ENCODE measurements around the gene MACO1.

MACO1 gene

GRCh38 chr1:25433389-25434186 is 2.9 kb downstream of the MACO1 start:
- TF ChIP-seq USF1 (IDR thresholded peaks at IDR 0.05) (no peak), FOXM1 (IDR thresholded peaks at IDR 0.05; ENCODE audit: borderline replicate concordance, low read depth) (no peak), REST (IDR thresholded peaks at IDR 0.05; ENCODE audit: low read depth) (no peak), RAD21 (IDR thresholded peaks at IDR 0.05; ENCODE audit: low read depth) (no peak), YY1 (IDR thresholded peaks at IDR 0.05; ENCODE audit: low read depth) (no peak), TAF1 (IDR thresholded peaks at IDR 0.05; ENCODE audit: low read depth) (no peak), ZBTB7A (IDR thresholded peaks at IDR 0.05; ENCODE audit: low read depth) (no peak), NFIC (IDR thresholded peaks at IDR 0.05) (no peak), CEBPB (IDR thresholded peaks at IDR 0.05) (no peak), CREB1 (IDR thresholded peaks at IDR 0.05; ENCODE audit: low read depth) (no peak), TCF12 (IDR thresholded peaks at IDR 0.05; ENCODE audit: low read depth) (no peak), TEAD4 (IDR thresholded peaks at IDR 0.05) (no peak), MAX (IDR thresholded peaks at IDR 0.05) (no peak), EP300 (IDR thresholded peaks at IDR 0.05; ENCODE audit: borderline replicate concordance) (no peak), EGR1 (IDR thresholded peaks at IDR 0.05) (no peak)

- TF ChIP-seq CREB1 (IDR thresholded peaks at IDR 0.05; ENCODE audit: low read depth) (no peak), EP300 (IDR thresholded peaks at IDR 0.05; ENCODE audit: borderline replicate concordance) (no peak), CEBPB (IDR thresholded peaks at IDR 0.05) (no peak), ZBTB7A (IDR thresholded peaks at IDR 0.05; ENCODE audit: low read depth) (no peak), EGR1 (IDR thresholded peaks at IDR 0.05) (no peak)
These were observed 4.9 kb downstream of the MACO1 start for GRCh38 chr1:25435397-25436108.

- TF ChIP-seq USF1 (IDR thresholded peaks at IDR 0.05) (no peak), RAD21 (IDR thresholded peaks at IDR 0.05; ENCODE audit: low read depth) (no peak), FOXM1 (IDR thresholded peaks at IDR 0.05; ENCODE audit: borderline replicate concordance, low read depth) (no peak), EP300 (IDR thresholded peaks at IDR 0.05; ENCODE audit: borderline replicate concordance) (no peak), YY1 (IDR thresholded peaks at IDR 0.05; ENCODE audit: low read depth) (no peak), ZBTB7A (IDR thresholded peaks at IDR 0.05; ENCODE audit: low read depth) (no peak), TAF1 (IDR thresholded peaks at IDR 0.05; ENCODE audit: low read depth) (no peak), EGR1 (IDR thresholded peaks at IDR 0.05) (no peak), CREB1 (IDR thresholded peaks at IDR 0.05; ENCODE audit: low read depth) (no peak), MAX (IDR thresholded peaks at IDR 0.05) (no peak), REST (IDR thresholded peaks at IDR 0.05; ENCODE audit: low read depth) (no peak), TCF12 (IDR thresholded peaks at IDR 0.05; ENCODE audit: low read depth) (no peak), TEAD4 (IDR thresholded peaks at IDR 0.05) (no peak), CEBPB (IDR thresholded peaks at IDR 0.05) (no peak), NFIC (IDR thresholded peaks at IDR 0.05) (no peak)
These were observed 7.0 kb downstream of the MACO1 start for GRCh38 chr1:25437672-25438071.

GRCh38 chr1:25439287-25439686 is 8.6 kb downstream of the MACO1 start:
- no peak for TF ChIP-seq NFIC (IDR thresholded peaks at IDR 0.05)
- no peak for TF ChIP-seq REST (IDR thresholded peaks at IDR 0.05; ENCODE audit: low read depth)
- TF ChIP-seq TCF12 (IDR thresholded peaks at IDR 0.05; ENCODE audit: low read depth): no peak
- no peak for TF ChIP-seq EP300 (IDR thresholded peaks at IDR 0.05; ENCODE audit: borderline replicate concordance)
- no peak for TF ChIP-seq MAX (IDR thresholded peaks at IDR 0.05)
- TF ChIP-seq TEAD4 (IDR thresholded peaks at IDR 0.05): no peak
- no peak for TF ChIP-seq YY1 (IDR thresholded peaks at IDR 0.05; ENCODE audit: low read depth)
- TF ChIP-seq ZBTB7A (IDR thresholded peaks at IDR 0.05; ENCODE audit: low read depth): no peak
- TF ChIP-seq RAD21 (IDR thresholded peaks at IDR 0.05; ENCODE audit: low read depth): no peak
- no peak for TF ChIP-seq FOXM1 (IDR thresholded peaks at IDR 0.05; ENCODE audit: borderline replicate concordance, low read depth)
- TF ChIP-seq CREB1 (IDR thresholded peaks at IDR 0.05; ENCODE audit: low read depth): no peak
- TF ChIP-seq TAF1 (IDR thresholded peaks at IDR 0.05; ENCODE audit: low read depth): no peak
